Brain pericyte (primary cell): ENCODE data around the gene TUBA4B.
"Not testable (repeated sequence)": the region's sequence is repeated elsewhere in the genome, so short reads cannot be mapped to it uniquely, and the experiment has no call there.

Source experiments
- DNase-seq: peaks from one replicate; pipeline ENCODE4 v3.0.0-alpha.2; 2012; ENCODE audit warnings: low read depth, low spot score

Gene TUBA4B

DNA sequence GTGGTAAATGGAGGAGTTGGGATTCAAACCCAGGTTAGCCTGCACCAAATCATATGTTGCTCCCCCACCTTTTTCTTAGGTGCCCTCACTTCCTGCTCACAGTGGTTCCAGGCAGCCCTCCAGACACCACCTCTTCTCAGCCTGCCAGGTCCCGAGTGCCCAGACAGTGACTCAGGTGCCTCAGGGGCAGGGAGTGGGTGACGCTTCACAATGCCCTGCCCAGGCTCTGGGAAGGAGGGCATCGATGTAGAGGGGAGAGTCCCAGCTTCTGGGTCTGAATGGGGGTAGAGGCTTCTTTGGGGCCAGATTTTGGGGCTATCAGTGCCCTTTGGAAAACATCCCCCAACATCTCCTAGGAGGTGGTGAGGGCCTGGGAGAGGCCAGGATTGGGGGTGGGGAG is 20.9 kb downstream of the TUBA4B start:
- DNase-seq: no peak

DNA sequence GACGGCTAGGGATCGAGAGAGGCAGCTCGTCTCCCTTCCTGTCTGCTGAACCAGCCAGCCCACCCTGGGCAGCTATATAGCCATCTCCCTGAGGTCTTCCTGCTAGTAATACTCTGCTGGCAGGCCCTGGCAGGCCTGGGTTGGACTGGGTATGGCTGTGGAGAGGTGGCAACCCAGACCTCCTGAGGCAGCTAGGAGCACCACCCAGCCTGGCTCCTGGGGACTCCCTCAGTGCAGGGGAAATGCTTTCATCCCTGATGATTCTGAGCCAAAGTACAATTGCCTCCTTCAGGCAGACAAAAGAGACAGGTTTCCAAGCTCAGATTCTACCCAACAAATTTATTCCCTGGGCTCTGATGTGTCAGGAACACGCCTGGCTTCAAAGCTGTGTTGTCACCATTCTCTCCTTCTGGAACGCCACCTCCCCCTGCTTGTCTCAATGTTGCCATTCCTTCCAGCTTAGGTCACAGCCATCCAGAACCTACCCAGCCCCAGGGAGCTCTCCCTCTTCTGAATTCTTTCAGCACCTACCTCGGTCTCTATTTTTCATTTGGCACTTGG is 21.4 kb downstream of the TUBA4B start:
- no peak for DNase-seq

GRCh38 chr2:219277703-219278654 is 24.9 kb downstream of the TUBA4B start:
- DNase-seq: no peak

DNA sequence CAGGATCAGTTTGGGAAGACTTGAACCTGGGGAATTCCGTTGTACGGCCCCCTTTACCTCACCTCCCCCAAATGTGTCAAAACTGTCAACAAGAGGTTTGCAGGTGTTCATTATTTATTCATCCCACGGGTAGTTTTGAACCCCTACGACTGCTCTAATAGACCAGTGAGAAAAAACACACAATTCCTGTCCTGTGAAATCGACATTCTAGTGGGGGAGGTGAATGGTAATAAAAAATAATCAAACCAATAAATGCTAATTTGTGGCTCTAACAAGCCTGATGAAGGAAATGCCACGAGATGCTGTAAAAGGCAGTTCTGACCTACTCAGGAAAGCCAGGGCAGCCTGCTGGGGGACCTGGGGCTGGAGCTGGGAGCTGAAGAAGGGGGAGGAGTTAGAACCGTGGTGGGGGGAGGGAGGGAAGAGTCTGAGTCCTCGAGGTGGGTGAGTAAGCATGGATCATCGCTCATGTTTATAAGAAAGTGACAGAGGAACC is 25.7 kb downstream of the TUBA4B start:
- no peak for DNase-seq

- DNase-seq: peak; percentile 92
Measured at GRCh38 chr2:219279151-219279915, 26.3 kb downstream of the TUBA4B start, which contains the start of gene DNAJB2. TSS of gene DNAJB2 (plus strand) at chr2:219279366. CDS start at chr2:219279834, 468 bp downstream.

DNA sequence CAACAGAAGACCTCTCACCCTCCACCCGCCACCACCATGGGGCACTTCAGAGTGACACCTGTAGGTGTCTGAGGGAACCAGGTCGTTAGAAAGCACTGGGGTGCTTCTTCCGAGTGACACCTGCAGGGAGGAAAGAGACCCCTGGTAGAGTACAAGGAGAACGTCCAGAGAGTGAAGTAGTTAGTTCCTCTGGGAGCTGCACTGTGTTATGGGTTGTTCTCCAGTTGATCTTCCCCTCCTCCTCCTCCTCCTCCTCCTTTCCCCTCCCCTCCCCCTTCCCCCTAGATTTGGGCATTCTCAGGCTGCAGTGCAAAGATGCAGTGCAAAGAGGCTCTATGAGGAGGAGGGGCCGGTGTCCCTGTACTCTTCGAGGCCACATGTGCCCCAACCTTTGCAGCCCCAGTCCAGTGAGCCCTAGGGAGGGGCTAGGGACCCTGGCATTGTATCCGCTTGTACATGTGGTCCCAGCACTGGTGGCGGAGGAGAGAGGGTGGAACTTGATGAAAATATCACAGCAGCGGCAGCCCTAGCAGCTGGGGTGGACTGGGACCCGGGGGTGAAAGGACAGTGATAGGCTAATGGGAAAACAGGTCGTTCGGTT is 27.0 kb downstream of the TUBA4B start:
- DNase-seq: no peak

- no peak for DNase-seq
Measured at GRCh38 chr2:219280651-219281050, 27.6 kb downstream of the TUBA4B start.

DNA sequence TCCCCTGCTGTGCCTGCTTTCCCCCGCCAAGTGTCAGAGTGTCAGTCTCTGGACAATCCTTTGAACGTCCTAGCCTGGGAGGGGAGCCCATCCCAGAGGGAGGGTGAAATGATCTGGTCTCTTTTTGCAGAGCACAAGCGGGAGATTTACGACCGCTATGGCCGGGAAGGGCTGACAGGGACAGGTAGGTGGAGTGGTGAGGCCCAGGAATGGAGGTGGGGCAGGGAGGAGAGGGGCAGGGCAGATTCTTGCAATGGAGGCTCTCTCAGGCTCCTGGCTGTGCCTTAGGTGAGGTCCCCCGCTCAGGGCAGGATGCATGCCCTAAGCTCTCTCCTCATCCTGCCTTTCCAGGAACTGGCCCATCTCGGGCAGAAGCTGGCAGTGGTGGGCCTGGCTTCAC is 28.5 kb downstream of the TUBA4B start:
- no peak for DNase-seq

DNA sequence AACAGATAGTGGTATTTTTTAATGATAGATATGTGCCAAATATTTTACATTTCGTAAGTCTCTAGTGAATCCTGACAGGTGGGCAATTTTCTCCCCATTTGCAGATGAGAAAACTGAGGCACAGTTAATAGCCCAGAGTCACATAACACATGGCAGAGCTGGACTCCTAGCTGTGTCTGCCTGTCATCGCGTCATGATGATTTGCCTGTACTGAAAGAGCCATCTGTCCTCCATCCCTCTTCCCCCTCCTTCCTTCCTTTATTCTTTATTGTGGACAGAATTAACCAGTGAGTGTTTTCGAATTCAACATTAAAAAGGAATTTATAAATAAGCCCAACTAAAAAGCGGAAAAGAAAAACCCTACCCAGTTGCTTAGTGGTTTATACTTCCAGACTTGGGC is 29.3 kb downstream of the TUBA4B start:
- DNase-seq: no peak

GRCh38 chr2:219282943-219283581 is 30.0 kb downstream of the TUBA4B start:
- DNase-seq: no peak

DNA sequence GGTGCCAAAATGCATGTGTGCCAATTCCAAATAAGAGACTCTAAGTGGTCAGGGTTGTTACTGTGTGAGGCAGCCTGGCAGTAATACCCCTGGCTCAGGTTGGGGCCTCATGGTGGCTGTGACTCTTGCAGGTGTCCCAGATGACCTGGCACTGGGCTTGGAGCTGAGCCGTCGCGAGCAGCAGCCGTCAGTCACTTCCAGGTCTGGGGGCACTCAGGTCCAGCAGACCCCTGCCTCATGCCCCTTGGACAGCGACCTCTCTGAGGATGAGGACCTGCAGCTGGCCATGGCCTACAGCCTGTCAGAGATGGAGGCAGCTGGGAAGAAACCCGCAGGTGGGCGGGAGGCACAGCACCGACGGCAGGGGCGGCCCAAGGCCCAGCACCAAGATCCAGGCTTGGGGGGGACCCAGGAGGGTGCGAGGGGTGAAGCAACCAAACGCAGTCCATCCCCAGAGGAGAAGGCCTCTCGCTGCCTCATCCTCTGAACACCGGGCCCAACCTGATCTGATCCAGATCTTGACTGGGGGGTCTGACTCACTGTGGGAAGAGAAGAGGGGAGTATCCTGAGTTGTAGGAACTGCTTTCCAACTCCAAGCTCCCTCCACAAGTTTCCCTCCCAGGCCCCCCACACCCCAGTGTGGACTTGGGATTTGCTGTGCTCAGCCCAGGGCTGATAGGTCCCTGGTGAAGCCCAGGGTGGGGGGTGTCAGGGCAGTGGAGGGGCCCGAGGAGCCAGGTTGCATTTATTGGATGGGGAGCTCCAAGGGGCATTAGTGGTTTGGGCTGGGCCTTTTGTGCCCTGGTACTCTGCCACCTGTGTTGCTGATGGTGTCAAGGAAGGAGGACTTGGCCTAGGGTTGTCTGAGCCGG is 31.7 kb downstream of the TUBA4B start:
- DNase-seq: no peak

DNA sequence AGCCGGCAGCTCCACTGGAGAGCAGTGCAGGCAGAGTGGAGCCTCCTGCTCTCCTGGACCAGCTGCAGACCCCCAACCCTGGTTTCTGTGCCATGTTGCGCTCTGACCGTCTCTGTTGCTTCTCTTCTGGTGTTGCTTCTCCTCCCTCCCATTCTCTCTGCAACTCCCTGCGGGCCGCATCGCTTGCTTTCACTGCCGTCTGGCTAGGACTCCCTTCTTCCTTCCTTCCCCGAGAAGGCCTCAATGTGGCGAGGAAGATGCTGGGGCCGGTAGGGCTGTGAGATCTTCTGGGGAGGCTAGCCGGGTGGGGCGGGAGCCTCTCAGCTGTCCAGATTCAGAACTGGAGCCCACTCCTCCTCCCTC is 32.3 kb downstream of the TUBA4B start:
- DNase-seq: no peak

- DNase-seq: no peak
Measured at GRCh38 chr2:219285894-219286425, 32.9 kb downstream of the TUBA4B start.

GRCh38 chr2:219286436-219287115 is 33.5 kb downstream of the TUBA4B start:
- DNase-seq: no peak

- not testable (repeated sequence) for DNase-seq
Measured at GRCh38 chr2:219287116-219287440, 34.0 kb downstream of the TUBA4B start.

GRCh38 chr2:219287580-219288265 is 34.7 kb downstream of the TUBA4B start:
- no peak for DNase-seq

- no peak for DNase-seq
Measured at GRCh38 chr2:219289195-219289536, 36.1 kb downstream of the TUBA4B start.

- peak; percentile 77 for DNase-seq
Measured at GRCh38 chr2:219289537-219290361, 36.7 kb downstream of the TUBA4B start.
